Kidney epithelial cell (primary cell): ENCODE data around the gene STAT3. TPM values are rescaled to one million over a fixed set of nuclear protein-coding genes. Genes with fewer than 3 reads are reported as not detected.
A peak's percentile ranks its signal among the peaks of the same experiment; 100 is the strongest.
"Not testable (repeated sequence)": the region's sequence is repeated elsewhere in the genome, so short reads cannot be mapped to it uniquely, and the experiment has no call there.

Source experiments
- DNase-seq: peaks from one replicate; pipeline ENCODE4 v3.0.0-alpha.2; 2010; ENCODE audit warnings: low read depth
- H3K27me3 ChIP-seq: 2 replicates; pipeline ENCODE4 v1.6.0; 2011; ENCODE audit warnings: low read length; ENCODE audit not compliant: control insufficient read depth, insufficient read depth
- H3K36me3 ChIP-seq: 2 replicates; pipeline ENCODE4 v1.5.1; 2011; ENCODE audit warnings: low read length; ENCODE audit not compliant: control insufficient read depth, insufficient read depth
- H3K4me3 ChIP-seq: 2 replicates; pipeline ENCODE4 v1.5.1; 2011; ENCODE audit warnings: low read depth, mild to moderate bottlenecking, control low read depth, low read length
- total RNA-seq: library from RNA; depleted of rRNA; stranded (reverse); fragments of >200 nt; gene quantifications from 2 replicates; pipeline ENCODE4 v1.2.3, GENCODE V29; 2015
- TF ChIP-seq, protein P1 (sequence below): IDR thresholded peaks from 2 replicates; pipeline ENCODE4 v1.5.1; 2011; ENCODE audit warnings: mild to moderate bottlenecking, moderate library complexity, low read length, control low read depth, inconsistent platforms; ENCODE audit not compliant: insufficient read depth, poor library complexity, severe bottlenecking

Gene STAT3
- total RNA-seq, 1 donor from 2014 or later, result 74.9 TPM

DNA sequence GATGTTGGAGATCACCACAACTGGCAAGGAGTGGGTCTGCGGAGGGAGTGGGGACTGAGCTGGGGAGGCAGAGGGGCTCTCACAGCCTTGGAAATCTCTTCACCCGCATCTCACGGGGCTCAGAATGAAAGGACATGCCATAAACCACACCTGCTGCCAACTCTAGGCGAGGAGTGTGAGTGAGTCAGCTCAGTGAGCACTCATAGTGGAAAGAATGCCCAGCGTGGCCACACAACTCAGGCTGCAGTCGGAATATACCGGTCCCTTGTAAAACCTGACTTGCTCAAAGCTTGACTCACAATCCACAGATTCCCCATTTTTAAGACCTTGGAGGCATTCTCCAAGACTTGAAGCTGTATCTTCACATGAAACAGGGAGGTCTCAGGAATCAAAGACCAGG is 63.2 kb downstream of the STAT3 start:
- peaks cover 1% of the 10 kb centered on the region for H3K36me3 ChIP-seq
- DNase-seq, result peak; percentile 71
- no peak overlapping the region for H3K4me3 ChIP-seq
- no peaks in the 10 kb centered on the region for H3K27me3 ChIP-seq
- TF ChIP-seq, protein P1, sequence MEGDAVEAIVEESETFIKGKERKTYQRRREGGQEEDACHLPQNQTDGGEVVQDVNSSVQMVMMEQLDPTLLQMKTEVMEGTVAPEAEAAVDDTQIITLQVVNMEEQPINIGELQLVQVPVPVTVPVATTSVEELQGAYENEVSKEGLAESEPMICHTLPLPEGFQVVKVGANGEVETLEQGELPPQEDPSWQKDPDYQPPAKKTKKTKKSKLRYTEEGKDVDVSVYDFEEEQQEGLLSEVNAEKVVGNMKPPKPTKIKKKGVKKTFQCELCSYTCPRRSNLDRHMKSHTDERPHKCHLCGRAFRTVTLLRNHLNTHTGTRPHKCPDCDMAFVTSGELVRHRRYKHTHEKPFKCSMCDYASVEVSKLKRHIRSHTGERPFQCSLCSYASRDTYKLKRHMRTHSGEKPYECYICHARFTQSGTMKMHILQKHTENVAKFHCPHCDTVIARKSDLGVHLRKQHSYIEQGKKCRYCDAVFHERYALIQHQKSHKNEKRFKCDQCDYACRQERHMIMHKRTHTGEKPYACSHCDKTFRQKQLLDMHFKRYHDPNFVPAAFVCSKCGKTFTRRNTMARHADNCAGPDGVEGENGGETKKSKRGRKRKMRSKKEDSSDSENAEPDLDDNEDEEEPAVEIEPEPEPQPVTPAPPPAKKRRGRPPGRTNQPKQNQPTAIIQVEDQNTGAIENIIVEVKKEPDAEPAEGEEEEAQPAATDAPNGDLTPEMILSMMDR, result no peak

DNA sequence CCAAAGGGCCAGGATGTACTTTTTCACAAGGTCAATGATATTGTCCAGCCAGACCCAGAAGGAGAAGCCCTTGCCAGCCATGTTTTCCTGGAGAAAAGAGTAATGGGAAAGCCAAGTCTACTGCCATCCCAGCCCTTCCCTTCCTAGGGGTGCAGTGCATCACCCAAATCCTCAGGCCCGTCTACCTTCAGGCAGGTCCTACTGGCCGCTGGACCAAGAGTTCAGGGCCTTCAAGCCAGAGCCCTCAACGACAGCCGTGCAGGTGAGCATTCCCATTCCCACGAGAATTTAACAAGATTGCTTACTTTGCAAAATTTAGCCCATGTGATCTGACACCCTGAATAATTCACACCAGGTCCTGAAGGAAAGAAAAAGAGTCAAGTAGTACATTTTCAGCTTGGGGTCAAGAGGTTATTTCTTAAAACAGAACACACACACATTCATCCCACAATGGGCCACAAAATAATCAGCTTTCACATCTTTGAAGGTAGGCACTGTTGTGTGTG is 64.9 kb downstream of the STAT3 start:
- DNase-seq, result no peak
- Histone ChIP-seq H3K27me3 (no peaks in the 10 kb centered on the region), H3K4me3 (no peak overlapping the region), H3K36me3 (peaks cover 2% of the 10 kb centered on the region)
- TF ChIP-seq, protein P1, result no peak

DNA sequence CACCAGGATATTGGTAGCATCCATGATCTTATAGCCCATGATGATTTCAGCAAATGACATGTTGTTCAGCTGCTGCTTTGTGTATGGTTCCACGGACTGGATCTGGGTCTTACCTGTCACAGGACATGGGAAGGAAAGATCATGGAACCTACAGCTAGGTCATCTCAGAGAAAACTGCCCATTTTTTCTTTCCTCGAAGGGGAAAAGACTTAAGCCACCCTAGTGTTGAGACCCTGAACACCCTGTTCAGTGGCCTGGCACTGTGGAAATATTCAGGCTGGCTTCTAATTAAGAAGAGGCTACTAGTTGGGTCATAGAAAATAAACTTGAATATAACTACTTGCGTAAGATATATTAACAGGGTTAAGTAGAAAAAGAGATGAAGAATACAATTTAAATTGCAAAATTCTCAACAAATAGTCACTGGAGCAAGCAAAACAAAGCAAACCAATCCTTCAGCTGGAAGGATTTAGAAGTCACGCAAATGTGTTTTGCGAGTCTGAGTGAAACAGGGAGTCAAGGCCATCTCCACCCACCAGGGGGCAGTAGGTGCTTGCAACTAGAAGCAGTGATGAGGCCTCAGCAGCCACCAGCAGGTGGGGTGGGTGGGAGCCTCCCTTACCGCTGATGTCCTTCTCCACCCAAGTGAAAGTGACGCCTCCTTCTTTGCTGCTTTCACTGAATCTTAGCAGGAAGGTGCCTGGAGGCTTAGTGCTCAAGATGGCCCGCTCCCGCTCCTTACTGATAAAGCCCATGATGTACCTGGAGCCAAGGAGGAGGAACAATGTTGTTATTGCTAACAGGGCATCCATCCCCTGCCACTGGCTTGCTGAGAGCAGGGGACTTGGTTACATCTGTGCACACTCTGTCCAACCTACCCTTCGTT is 65.6 kb downstream of the STAT3 start:
- Histone ChIP-seq H3K27me3 (no peaks in the 10 kb centered on the region), H3K4me3 (no peak overlapping the region), H3K36me3 (peaks cover 2% of the 10 kb centered on the region)
- DNase-seq, result peak; percentile 65
- TF ChIP-seq, protein P1, result peak; percentile 99

DNA sequence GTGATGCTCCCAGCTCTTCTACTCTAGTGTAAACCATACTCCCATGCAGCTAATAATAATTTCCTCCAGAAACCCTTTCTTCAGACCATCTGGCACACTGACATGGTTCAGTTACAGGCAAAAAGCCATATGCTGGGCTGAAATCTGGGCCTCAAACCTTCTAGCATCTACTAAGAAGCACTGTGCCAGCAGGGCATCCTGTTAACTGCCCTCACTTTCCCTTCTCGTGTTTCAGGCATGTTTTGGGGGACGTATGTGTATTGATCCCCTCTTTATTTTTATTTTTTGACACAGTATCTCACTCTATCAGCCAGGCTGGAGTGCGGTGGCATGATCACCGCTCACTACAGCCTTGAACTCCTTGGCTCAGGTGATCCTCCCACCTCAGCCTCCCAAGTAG is 66.7 kb downstream of the STAT3 start:
- TF ChIP-seq, protein P1, result no peak
- no peak overlapping the region for H3K4me3 ChIP-seq
- peaks cover 2% of the 10 kb centered on the region for H3K36me3 ChIP-seq
- DNase-seq, result no peak
- no peaks in the 10 kb centered on the region for H3K27me3 ChIP-seq

DNA sequence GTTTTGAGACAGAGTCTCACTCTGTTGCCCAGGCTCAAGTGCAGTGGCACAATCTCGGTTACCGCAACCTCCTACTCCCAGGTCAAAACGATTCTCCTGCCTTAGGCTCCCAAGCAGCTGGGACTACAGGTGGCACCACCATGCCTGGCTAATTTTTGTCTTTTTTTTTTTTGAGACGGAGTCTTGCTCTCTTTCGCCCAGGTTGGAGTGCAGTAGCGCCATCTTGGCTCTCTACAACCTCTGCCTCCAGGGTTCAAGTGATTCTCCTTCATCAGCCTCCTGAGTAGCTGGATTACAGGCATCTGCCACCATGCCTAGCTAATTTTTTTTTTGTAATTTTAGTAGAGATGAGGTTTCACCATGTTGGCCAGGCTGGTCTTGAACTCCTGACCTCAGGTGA is 70.3 kb downstream of the STAT3 start:
- H3K36me3 ChIP-seq, result not testable (repeated sequence)

DNA sequence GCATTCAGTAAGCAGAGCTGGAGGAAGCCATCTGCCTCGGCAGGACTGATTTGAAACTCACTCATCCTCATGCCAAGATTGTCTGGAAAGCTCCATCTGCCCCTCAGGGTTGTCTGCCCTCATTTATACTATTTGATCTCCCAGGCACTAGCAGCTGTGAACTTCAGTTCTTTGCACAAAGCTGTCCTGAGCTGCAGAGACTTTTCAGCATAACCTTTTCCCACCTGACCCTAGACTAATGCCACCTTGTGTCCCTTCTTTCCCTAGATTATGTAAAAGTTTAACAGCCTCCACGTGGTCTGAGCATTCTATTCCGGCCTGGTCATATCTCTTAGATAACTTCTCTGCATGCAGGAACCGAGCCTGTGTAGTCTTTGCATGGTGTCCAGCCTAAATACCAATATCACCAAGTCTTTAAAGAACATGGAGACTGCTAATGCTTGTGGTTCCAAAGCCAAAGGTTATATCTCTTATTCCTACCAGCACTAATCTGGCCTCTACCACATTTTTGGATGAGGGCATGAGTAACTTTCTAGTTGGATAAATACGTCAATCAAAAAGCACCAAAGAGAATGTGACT is 70.9 kb downstream of the STAT3 start:
- no peak overlapping the region for H3K4me3 ChIP-seq
- no peaks in the 10 kb centered on the region for H3K27me3 ChIP-seq
- peaks cover 1% of the 10 kb centered on the region for H3K36me3 ChIP-seq
- TF ChIP-seq, protein P1, result no peak
- DNase-seq, result no peak

More for the DNA sequence above, 70.3 kb downstream of the STAT3 start:
- H3K4me3 ChIP-seq, DNase-seq, H3K27me3 ChIP-seq: not testable (repeated sequence)
